Frontal cortex (tissue), 4 donors: ENCODE data around the gene SPEM1. TPM values are rescaled to one million over a fixed set of nuclear protein-coding genes. Genes with fewer than 3 reads are reported as not detected.

ENCODE experiments used
- DNase-seq, 2 donors: peaks; one replicate each; pipeline ENCODE4 v3.0.0; 2012; ENCODE audit warnings: low spot score in 2 of 2
- FAIRE-seq: peaks from 2 replicates; lab custom pipeline; 2012; peaks lifted over from hg19 to GRCh38; lab: Jason Lieb, UNC
- total RNA-seq: library from RNA; depleted of rRNA; stranded (reverse); fragments of >200 nt; gene quantifications from one replicate; pipeline ENCODE4 v1.2.3, GENCODE V29; 2014
- donor health status: control.
- donor health status: control.
- donor health status: control.

SPEM1 gene
- total RNA-seq, 1 donor from 2014 or later = not detected

GRCh38 chr17:7396147-7396546, 24.0 kb upstream of the SPEM1 start:
- no peak for FAIRE-seq
- DNase-seq = no peak

GRCh38 chr17:7398612-7399011, 21.5 kb upstream of the SPEM1 start:
- no peak for FAIRE-seq
- DNase-seq = no peak

DNA sequence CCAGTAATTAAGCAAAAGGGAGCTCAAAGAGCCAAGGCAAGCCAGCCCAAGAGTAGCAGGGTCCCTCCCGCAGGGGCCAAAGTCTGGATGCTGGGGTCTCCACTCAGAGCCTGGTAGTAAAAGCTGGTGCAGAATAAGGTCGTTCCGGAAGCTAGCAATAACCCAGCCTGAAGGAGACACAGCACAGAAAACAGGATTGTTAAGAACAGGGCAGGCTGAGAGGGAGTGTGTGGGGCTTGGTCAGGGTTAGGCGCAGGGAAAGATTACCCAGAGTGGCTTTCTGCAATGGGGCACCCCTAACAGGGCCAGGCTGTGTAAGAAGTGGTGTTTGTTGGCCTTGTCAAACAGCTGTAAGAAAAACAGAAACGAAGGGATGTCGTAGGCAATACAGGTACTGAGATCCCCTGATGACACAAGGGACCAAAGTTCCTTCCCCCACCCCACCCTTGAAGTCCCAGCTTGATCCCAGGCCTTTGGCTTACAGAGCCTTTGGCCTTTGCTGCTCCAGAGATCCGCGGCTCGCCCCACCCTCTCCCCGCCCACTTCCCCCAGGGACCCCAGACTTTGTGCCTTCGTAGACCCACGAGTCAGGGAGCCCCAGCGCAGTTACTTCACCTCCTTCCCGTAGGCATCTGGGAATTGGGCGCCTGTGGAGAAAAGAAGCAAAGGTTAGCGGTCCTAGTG, 16.9 kb upstream of the SPEM1 start:
- no peak for FAIRE-seq
- DNase-seq = no peak

GRCh38 chr17:7403727-7403976, 16.5 kb upstream of the SPEM1 start:
- FAIRE-seq (no peak), DNase-seq (no peak)

GRCh38 chr17:7403977-7404736, 16.0 kb upstream of the SPEM1 start, which contains the start of gene TMEM256:
TMEM256 (minus strand) TSS chr17:7404097; CDS start chr17:7404084, 13 bp downstream.
- DNase-seq (peak; percentile 94), FAIRE-seq (peak; percentile 95)

GRCh38 chr17:7404737-7405349, 15.3 kb upstream of the SPEM1 start:
- DNase-seq = peak; percentile 80 to 89
- FAIRE-seq = no peak

DNA sequence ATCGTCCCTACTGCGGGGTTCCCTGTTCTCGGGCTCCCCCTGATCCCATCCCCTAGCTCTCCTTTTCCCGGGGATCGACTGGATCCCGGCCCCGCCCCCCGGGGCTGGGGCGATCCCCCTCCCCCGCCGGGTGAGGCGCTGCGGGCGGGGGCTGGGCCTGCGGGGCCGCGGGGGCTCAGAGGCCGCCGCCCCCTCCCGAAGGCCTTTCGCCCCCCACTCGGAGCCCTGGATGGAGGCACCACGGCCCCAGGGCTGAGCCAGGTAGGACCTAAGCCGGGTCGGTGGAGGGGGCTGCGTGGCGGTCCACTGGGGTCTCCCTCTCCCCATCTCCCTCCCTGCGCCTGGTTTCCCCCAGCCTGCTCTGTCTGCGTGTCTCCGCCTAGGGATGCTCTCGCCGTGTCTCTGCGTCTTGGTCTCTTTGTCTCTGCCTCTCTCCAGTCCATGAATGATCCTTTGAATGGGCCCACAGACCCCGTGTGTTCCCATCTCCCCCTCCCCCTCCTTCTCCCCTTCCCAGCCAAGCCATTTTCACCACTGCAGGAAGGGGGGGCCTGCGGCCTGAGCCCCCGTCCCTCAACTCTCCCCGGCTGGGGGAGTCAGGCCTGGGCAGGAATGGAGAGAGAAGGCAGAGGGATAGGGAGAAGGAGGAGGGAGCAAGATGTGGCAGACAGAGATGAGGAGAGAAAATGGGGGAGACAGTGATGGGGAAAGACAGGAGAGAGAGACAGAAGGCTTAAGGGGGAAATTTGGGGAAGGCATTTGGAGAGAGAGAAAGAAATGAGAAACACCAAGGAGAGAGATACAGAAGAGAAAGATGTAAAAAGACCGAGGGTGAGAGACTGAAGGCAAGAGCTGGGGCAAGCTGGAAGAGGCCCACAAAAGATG, 14.5 kb upstream of the SPEM1 start:
- FAIRE-seq = no peak

DNA sequence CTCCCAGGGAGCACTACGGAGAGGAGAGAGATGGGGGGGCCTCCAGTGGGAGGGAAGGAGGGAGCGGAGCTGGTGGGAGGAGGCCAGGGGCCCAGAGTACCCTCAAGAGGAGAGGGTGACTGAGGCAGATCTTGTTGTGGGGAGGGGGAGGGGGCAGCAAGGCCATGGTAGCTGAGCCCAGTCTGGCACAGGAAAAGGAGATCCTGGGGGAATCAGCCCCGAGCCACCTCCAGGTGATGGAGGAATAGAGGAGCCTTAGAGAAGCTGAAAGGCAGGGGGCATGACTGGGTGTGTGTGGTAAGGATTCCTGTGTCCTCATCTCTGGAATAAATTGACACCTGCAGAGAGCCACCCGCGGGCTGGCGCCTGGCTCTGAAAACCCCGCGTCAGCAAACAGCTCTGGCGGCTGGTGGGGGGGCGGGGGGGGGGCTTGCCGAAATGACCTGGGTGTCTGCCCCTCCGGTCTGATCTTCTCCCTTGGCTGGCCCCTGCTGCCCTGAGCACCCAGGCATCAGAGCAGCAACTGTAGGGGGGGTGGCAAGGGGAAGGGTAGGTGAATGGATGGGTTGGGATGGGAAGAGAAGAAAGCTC, 13.8 kb upstream of the SPEM1 start:
- FAIRE-seq (no peak), DNase-seq (no peak)

More for the DNA sequence above, 14.5 kb upstream of the SPEM1 start:
- no peak for DNase-seq

GRCh38 chr17:7407082-7407481, 13.0 kb upstream of the SPEM1 start:
- DNase-seq (no peak), FAIRE-seq (no peak)

GRCh38 chr17:7407485-7408251, 12.5 kb upstream of the SPEM1 start, which contains the start of gene NLGN2:
NLGN2 (plus strand) TSS chr17:7407845; CDS start chr17:7408256, 411 bp downstream.
- DNase-seq (no peak), FAIRE-seq (no peak)

GRCh38 chr17:7408252-7408727, 11.8 kb upstream of the SPEM1 start:
- FAIRE-seq (no peak), DNase-seq (no peak)

DNA sequence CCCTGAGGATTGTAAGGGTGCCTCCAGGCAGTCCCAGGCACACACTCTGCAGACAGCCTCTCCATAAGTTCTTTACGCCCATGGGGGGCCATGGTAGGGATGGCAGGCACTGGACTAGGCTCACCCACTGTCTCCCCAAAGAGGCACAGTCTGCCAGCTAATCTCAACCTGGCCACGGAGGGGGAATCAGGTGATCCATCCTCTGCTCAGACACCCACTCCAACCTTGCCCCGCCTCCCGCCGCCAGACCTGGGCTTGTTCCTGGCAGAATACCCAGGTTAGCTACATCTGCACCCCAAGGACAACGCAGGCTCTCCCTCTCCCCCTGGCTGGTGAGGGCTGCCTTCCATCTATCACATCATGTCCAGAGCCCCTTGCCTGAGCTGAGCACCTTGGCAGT, 11.3 kb upstream of the SPEM1 start:
- no peak for FAIRE-seq
- DNase-seq = no peak

DNA sequence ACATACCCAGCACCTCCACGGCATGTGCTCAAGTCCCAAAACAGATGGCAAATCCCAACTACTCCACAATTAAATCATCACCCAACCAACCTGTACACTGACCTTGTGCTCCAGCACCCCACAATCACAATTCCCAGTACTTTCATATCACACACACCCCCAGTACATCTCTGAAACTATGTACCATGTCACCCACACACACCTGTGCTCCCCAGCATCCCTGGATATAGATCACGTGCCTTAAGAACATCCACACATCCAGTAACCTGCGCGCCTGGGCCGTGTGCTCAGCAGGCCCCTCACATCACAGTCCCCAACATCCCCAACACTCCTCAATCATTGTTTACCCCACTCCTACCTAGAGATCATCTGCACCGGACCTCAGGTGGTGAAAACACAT, 10.4 kb upstream of the SPEM1 start:
- FAIRE-seq = no peak
- DNase-seq = no peak

GRCh38 chr17:7410634-7411426, 9.3 kb upstream of the SPEM1 start:
- FAIRE-seq (no peak), DNase-seq (no peak)

- DNase-seq (no peak), FAIRE-seq (no peak)
Measured at GRCh38 chr17:7411427-7411750, 8.7 kb upstream of the SPEM1 start.

DNA sequence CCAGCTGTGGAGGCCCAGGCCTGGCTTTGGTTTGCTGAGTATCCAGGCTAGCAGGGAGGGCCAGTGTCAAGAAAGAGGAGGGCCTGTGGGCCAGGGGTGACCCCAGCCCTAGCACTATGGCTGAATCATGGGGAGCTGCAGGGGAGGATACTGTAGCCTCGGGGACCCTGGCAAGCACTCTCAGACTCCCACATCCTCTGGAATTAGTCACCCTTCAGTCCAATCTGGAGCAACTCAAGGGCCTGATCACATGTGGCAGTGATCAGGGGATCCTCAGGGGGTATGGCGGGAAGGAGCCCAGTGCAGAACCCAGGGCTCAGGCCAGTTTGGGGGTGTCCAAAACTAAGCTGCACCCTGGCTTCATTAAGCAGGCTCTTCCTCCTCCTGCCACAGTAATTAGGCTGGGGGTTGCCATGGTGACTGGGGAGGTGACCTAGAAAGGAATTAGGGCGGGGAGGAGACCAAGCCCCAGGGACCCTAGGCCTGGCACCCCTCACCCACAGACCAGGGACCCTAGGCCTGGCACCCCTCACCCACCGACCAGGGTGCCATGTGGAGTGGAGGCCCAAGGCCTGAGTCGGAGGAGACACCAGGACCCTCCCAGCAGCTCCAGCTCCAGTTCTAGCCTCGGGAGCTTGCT, 6.7 kb upstream of the SPEM1 start:
- DNase-seq (no peak), FAIRE-seq (no peak)

GRCh38 chr17:7414837-7415236, 5.3 kb upstream of the SPEM1 start:
- DNase-seq (no peak), FAIRE-seq (no peak)

DNA sequence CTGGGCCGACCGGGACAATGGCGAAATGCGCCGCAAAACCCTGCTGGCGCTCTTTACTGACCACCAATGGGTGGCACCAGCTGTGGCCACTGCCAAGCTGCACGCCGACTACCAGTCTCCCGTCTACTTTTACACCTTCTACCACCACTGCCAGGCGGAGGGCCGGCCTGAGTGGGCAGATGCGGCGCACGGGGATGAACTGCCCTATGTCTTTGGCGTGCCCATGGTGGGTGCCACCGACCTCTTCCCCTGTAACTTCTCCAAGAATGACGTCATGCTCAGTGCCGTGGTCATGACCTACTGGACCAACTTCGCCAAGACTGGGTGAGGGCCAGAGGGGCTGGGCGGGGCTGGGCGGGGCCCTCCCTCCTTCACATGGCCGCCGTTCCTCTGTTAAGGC, 4.3 kb upstream of the SPEM1 start:
- DNase-seq = no peak
- no peak for FAIRE-seq
